Heart right ventricle (tissue), 16 donors: ENCODE data around the gene RNF157. TPM values are rescaled to one million over a fixed set of nuclear protein-coding genes. Genes with fewer than 3 reads are reported as not detected.

Experiments used
- ATAC-seq, 8 donors: fragments of 200-7000 bp; cut with Tn5 transposase; one replicate each; pipeline ENCODE4 v1.9.1; 2020; ENCODE audit warnings: mild to moderate bottlenecking in 8 of 8, moderate library complexity in 8 of 8, moderate number of reproducible peaks in 1 of 8
- DNase-seq, 2 donors: peaks; one replicate each; pipeline ENCODE4 v3.0.0-alpha.2; 2020
- H3K27ac ChIP-seq, 10 donors: fragments of 200-600 bp; sonication (generic) in 2 of 10; one replicate each; pipeline versions ENCODE4 v1.5.0 to v1.8.0; 2020 to 2022; ENCODE audit warnings: mild to moderate bottlenecking in 3 of 10
- H3K27me3 ChIP-seq, 7 donors: fragments of 200-600 bp; one replicate each; pipeline ENCODE4 v1.8.0; 2021 to 2022; ENCODE audit warnings: mild to moderate bottlenecking in 2 of 7
- H3K36me3 ChIP-seq, 9 donors: fragments of 200-600 bp; sonication (generic) in 1 of 9; one replicate each; pipeline versions ENCODE4 v1.5.0 to v1.8.0; 2020 to 2022; ENCODE audit warnings: mild to moderate bottlenecking in 2 of 9
- H3K4me1 ChIP-seq, 9 donors: fragments of 200-600 bp; sonication (generic) in 1 of 9; one replicate each; pipeline versions ENCODE4 v1.5.0 to v1.8.0; 2020 to 2022; ENCODE audit warnings: mild to moderate bottlenecking in 4 of 9
- H3K4me3 ChIP-seq, 10 donors: fragments of 200-600 bp; sonication (generic) in 2 of 10; one replicate each; pipeline versions ENCODE4 v1.5.0 to v1.8.0; 2020 to 2022; ENCODE audit warnings: mild to moderate bottlenecking in 7 of 10, moderate library complexity in 2 of 10
- H3K9me3 ChIP-seq, 11 donors: fragments of 200-600 bp in 10 of 11; sonication (generic) in 2 of 11; one replicate each; pipeline versions ENCODE4 v1.5.0 to v1.8.0; 2013 to 2022; ENCODE audit warnings: mild to moderate bottlenecking in 2 of 11, control low read depth in 1 of 11, moderate library complexity in 1 of 11
- CTCF ChIP-seq, 9 donors: fragments of 200-600 bp; sonication (generic) in 2 of 9; IDR thresholded peaks; one replicate each; pipeline versions ENCODE4 v1.5.0 to v1.8.0; 2021 to 2022; ENCODE audit warnings: antibody characterized with exemption in 9 of 9, mild to moderate bottlenecking in 5 of 9, moderate library complexity in 1 of 9
- WGBS, 2 donors: extraction: QIAGEN DNeasy Blood & Tissue Kit; methylation state at CpG; one replicate each; pipeline ENCODE4 v1.1.7; 2013; ENCODE audit warnings: inconsistent platforms in 1 of 2; 5-methylcytosine and 5-hydroxymethylcytosine counted together
- intact Hi-C, 10 donors: fragments of 100-400 bp; cut with DNase I; formaldehyde crosslinking; loops; one replicate each; pipeline versions ENCODE4 v1.11.1 to v1.14.2; 2022
- polyA plus RNA-seq, 2 donors: library from polyadenylated mRNA; stranded (reverse); fragments of 200-250 nt; gene quantifications; one replicate each; pipeline ENCODE4 v1.2.3, GENCODE V29; 2013
- total RNA-seq, 10 donors: library from RNA; stranded (reverse); fragmentation: NEBNext Ultra II Directional in 3 of 10; extraction: Animal tissue kit (Norgen Biotek cat#: 25700) in 3 of 10; gene quantifications; one replicate each; pipeline versions ENCODE4 v1.2.1 to v1.2.4, GENCODE V29; 2021 to 2023
- donor health status: Arrhythmogenic right ventricular cardiomyopathy.
- donor health status: ischemic (EF 13 %, LVEDD 7.1; RV severe dilation, severe dysfunction).
- donor health status: healthy with polysubstance abuse.
- donor health status: DM: no; HTN: yes; CAD: no.
- donor health status: DM: no; HTN: no; CAD: no.
- donor health status: ischemic (EF 25% LVEDD 6.9; RV normal size, moderate dysfunction).
- donor health status: ischemic (EF 25% LVEDD 5.7; RV mildly dilated, moderate dysfunction).
- donor health status: healthy.
- donor health status: DM: yes; HTN: yes; CAD: no.
- donor health status: Ischemic cardiomyopathy.
- donor health status: ischemic (EF 35%, LVEDD 5.7; RV mildly dilated, moderate dysfunction).
- donor health status: nonischemic (EF 11% LVEDD 7.7; RV severe dilation, severe dysfunction).
- donor health status: DM: yes; HTN: yes; CAD: no.
- donor health status: PGD.
- donor health status: ischemic (EF 29% LVEDD 5.4; RV normal size, mild dysfunction).
- donor health status: nonischemic (EF 23%, LVEDD 6.1; RV moderate dilation, normal function).

RNF157 gene
- total and polyA plus RNA-seq, 12 donors, result 1.3 to 18.8 (median 3.4) TPM

GRCh38 chr17:76124582-76125390, 115.5 kb downstream of the RNF157 start:
- no peaks in the 10 kb centered on the region for H3K36me3 ChIP-seq
- H3K4me1 ChIP-seq, result peaks cover 0 to 14% (median 6%) of the 10 kb centered on the region in 9 donors
- no peak overlapping the region for H3K4me3 ChIP-seq
- peaks cover 0 to 3% (median 0%) of the 10 kb centered on the region in 7 donors for H3K27me3 ChIP-seq
- no peaks in the 10 kb centered on the region for H3K9me3 ChIP-seq
- H3K27ac ChIP-seq, result no peak overlapping the region
- no peak for ATAC-seq
- DNase-seq, result no peak
- 87 to 88% methylated on average over 22 of the region's 22 CpGs for WGBS, 2 donors
- intact Hi-C loops, result loop anchor here in 7 of 10 donors (2.0 to 10.0 kb wide), 5 partner anchors 24 to 173 kb away; no protein-coding TSS in a partner anchor
- TF ChIP-seq CTCF (IDR thresholded peaks at IDR 0.05), result peak in 1 of 9 donors; percentile 20

GRCh38 chr17:76123749-76124581, 116.3 kb downstream of the RNF157 start:
- Histone ChIP-seq H3K4me1 (peaks cover 0 to 14% (median 6%) of the 10 kb centered on the region in 9 donors), H3K36me3 (no peaks in the 10 kb centered on the region), H3K9me3 (no peaks in the 10 kb centered on the region), H3K27ac (no peak overlapping the region), H3K27me3 (no peaks in the 10 kb centered on the region), H3K4me3 (no peak overlapping the region)
- no peak for TF ChIP-seq CTCF (IDR thresholded peaks at IDR 0.05)
- DNase-seq, result no peak
- intact Hi-C loops, result loop anchor here in 7 of 10 donors (2.0 to 10.0 kb wide), 5 partner anchors 25 to 173 kb away; no protein-coding TSS in a partner anchor
- ATAC-seq, result no peak
- 81 to 85% methylated on average over 9 of the region's 9 CpGs for WGBS, 2 donors

GRCh38 chr17:76123191-76123499, 117.1 kb downstream of the RNF157 start:
- Histone ChIP-seq H3K4me1 (peaks cover 0 to 14% (median 6%) of the 10 kb centered on the region in 9 donors), H3K27ac (no peak overlapping the region), H3K36me3 (no peaks in the 10 kb centered on the region), H3K27me3 (no peaks in the 10 kb centered on the region), H3K9me3 (no peaks in the 10 kb centered on the region), H3K4me3 (no peak overlapping the region)
- ATAC-seq (no peak), DNase-seq (no peak)
- WGBS, 2 donors, result 85 to 91% methylated on average over 5 of the region's 5 CpGs
- intact Hi-C loops, result loop anchor here in 7 of 10 donors (5.0 to 10.0 kb wide), 4 partner anchors 52 to 174 kb away; no protein-coding TSS in a partner anchor
- no peak for TF ChIP-seq CTCF (IDR thresholded peaks at IDR 0.05)

GRCh38 chr17:76122431-76123190, 117.7 kb downstream of the RNF157 start:
- intact Hi-C loops, result loop anchor here in 7 of 10 donors (5.0 to 10.0 kb wide), 4 partner anchors 52 to 175 kb away; no protein-coding TSS in a partner anchor

More at GRCh38 chr17:76122431-76123190, 117.7 kb downstream of the RNF157 start:
- TF ChIP-seq CTCF (IDR thresholded peaks at IDR 0.05), result no peak
- WGBS, 2 donors, result 90 to 92% methylated on average over 21 to 24 of the region's 24 CpGs
- no peaks in the 10 kb centered on the region for H3K9me3 ChIP-seq
- no peak for ATAC-seq
- H3K27me3 ChIP-seq, result no peaks in the 10 kb centered on the region
- no peak overlapping the region for H3K27ac ChIP-seq
- DNase-seq, result no peak
- no peaks in the 10 kb centered on the region for H3K36me3 ChIP-seq
- H3K4me3 ChIP-seq, result no peak overlapping the region
- H3K4me1 ChIP-seq, result peaks cover 0 to 14% (median 6%) of the 10 kb centered on the region in 9 donors
